Liver (tissue), 9 donors: Measurements from ENCODE around the gene ZMPSTE24. TPM values are rescaled to one million over a fixed set of nuclear protein-coding genes. Genes with fewer than 3 reads are reported as not detected.

Source experiments
- DNase-seq: peaks from one replicate; pipeline ENCODE4 v3.0.0-alpha.2; 2017; ENCODE audit warnings: low spot score
- H3K27ac ChIP-seq, 2 donors: one replicate each; pipeline ENCODE4 v1.7.0; 2013; ENCODE audit warnings: inconsistent platforms in 2 of 2, low read length in 2 of 2, control low read depth in 1 of 2, low read depth in 1 of 2, mild to moderate bottlenecking in 1 of 2
- H3K27me3 ChIP-seq, 4 donors: one replicate each; pipeline versions ENCODE4 v1.6.1 to v1.7.0; 2013; ENCODE audit warnings: low read length in 3 of 4, inconsistent platforms in 1 of 4, mild to moderate bottlenecking in 1 of 4, moderate library complexity in 1 of 4; ENCODE audit not compliant: control insufficient read depth in 4 of 4, insufficient read depth in 4 of 4
- H3K36me3 ChIP-seq, 4 donors: one replicate each; pipeline versions ENCODE4 v1.6.1 to v1.7.0; 2013; ENCODE audit warnings: low read length in 3 of 4, mild to moderate bottlenecking in 3 of 4, low read depth in 1 of 4, moderate library complexity in 1 of 4; ENCODE audit not compliant: control insufficient read depth in 4 of 4, insufficient read depth in 3 of 4
- H3K4me1 ChIP-seq, 4 donors: one replicate each; pipeline versions ENCODE4 v1.6.1 to v1.7.0; 2013; ENCODE audit warnings: low read length in 3 of 4, mild to moderate bottlenecking in 3 of 4, moderate library complexity in 1 of 4; ENCODE audit not compliant: control insufficient read depth in 4 of 4, insufficient read depth in 4 of 4
- H3K4me3 ChIP-seq, 3 donors: one replicate each; pipeline versions ENCODE4 v1.6.1 to v1.7.0; 2013; ENCODE audit warnings: low read length in 3 of 3, control low read depth in 1 of 3, low read depth in 1 of 3, mild to moderate bottlenecking in 1 of 3
- H3K9ac ChIP-seq, 2 donors: one replicate each; pipeline ENCODE4 v1.7.0; 2013; ENCODE audit warnings: low read length in 2 of 2, mild to moderate bottlenecking in 2 of 2, moderate library complexity in 2 of 2, control low read depth in 1 of 2, low read depth in 1 of 2
- H3K9me3 ChIP-seq, 4 donors: one replicate each; pipeline versions ENCODE4 v1.6.1 to v1.7.0; 2013; ENCODE audit warnings: low read length in 3 of 4; ENCODE audit not compliant: control insufficient read depth in 4 of 4
- EGR1 ChIP-seq, 2 donors: IDR thresholded peaks; 2 replicates each; pipeline ENCODE4 v1.6.1; 2016 to 2018; ENCODE audit warnings: antibody characterized with exemption in 2 of 2, low read depth in 2 of 2
- FOXA1 ChIP-seq: IDR thresholded peaks from 2 replicates; pipeline ENCODE4 v1.6.1; 2016; ENCODE audit warnings: antibody characterized with exemption
- FOXA2 ChIP-seq: IDR thresholded peaks from 2 replicates; pipeline ENCODE4 v1.6.1; 2016; ENCODE audit warnings: antibody characterized with exemption
- GABPA ChIP-seq, 2 donors: IDR thresholded peaks in 1 of 2; conservative IDR thresholded peaks in 1 of 2; 2 replicates each; pipeline ENCODE4 v1.6.1; 2016; ENCODE audit warnings: antibody characterized with exemption in 2 of 2, mild to moderate bottlenecking in 1 of 2, moderate library complexity in 1 of 2
- HNF4A ChIP-seq, 2 donors: conservative IDR thresholded peaks; 2 replicates each; pipeline ENCODE4 v1.6.1; 2016; ENCODE audit warnings: antibody characterized with exemption in 2 of 2, mild to moderate bottlenecking in 2 of 2
- HNF4G ChIP-seq: IDR thresholded peaks from 2 replicates; pipeline ENCODE4 v1.6.1; 2016; ENCODE audit warnings: antibody characterized with exemption
- JUND ChIP-seq, 2 donors: IDR thresholded peaks; 2 replicates each; pipeline ENCODE4 v1.6.1; 2016; ENCODE audit warnings: antibody characterized with exemption in 2 of 2
- NR2F2 ChIP-seq: IDR thresholded peaks from 2 replicates; pipeline ENCODE4 v1.6.1; 2016; ENCODE audit warnings: antibody characterized with exemption
- RAD21 ChIP-seq, 2 donors: IDR thresholded peaks; 2 replicates each; pipeline ENCODE4 v1.6.1; 2016; ENCODE audit warnings: antibody characterized with exemption in 2 of 2, mild to moderate bottlenecking in 2 of 2
- RXRA ChIP-seq, 2 donors: IDR thresholded peaks; 2 replicates each; pipeline ENCODE4 v1.6.1; 2017 to 2018; ENCODE audit warnings: antibody characterized with exemption in 2 of 2, mild to moderate bottlenecking in 1 of 2
- SP1 ChIP-seq: IDR thresholded peaks from 2 replicates; pipeline ENCODE4 v1.6.1; 2018; ENCODE audit warnings: antibody characterized with exemption, mild to moderate bottlenecking
- TAF1 ChIP-seq: conservative IDR thresholded peaks from 2 replicates; pipeline ENCODE4 v1.6.1; 2016; ENCODE audit warnings: antibody characterized with exemption, mild to moderate bottlenecking
- YY1 ChIP-seq: IDR thresholded peaks from 2 replicates; pipeline ENCODE4 v1.6.1; 2016; ENCODE audit warnings: antibody characterized with exemption, mild to moderate bottlenecking
- WGBS: extraction: QIAGEN DNeasy Blood & Tissue Kit; methylation state at CpG from one replicate; pipeline ENCODE4 v1.1.7; 2013; 5-methylcytosine and 5-hydroxymethylcytosine counted together
- polyA plus RNA-seq, 2 donors: library from polyadenylated mRNA; stranded (reverse) in 1 of 2; unstranded in 1 of 2; fragments of 200-250 nt in 1 of 2; fragments of >200 nt in 1 of 2; fragmentation: Nextera tagmentation in 1 of 2; extraction: Ambion mirVana in 1 of 2; gene quantifications; one replicate each; pipeline versions ENCODE4 v1.2.1 to v1.2.3, GENCODE V29; 2013 to 2015
- total RNA-seq, 2 donors: library from RNA; depleted of rRNA; stranded (reverse); fragments of >200 nt; gene quantifications; one replicate each; pipeline ENCODE4 v1.2.3, GENCODE V29; 2014
- TF ChIP-seq, protein P1 (sequence below): fragments of 150-350 bp; IDR thresholded peaks from 2 replicates; pipeline ENCODE4 v1.5.1; 2017; ENCODE audit warnings: improper control_type of control experiment, low read depth, low read length; ENCODE audit not compliant: missing input control
- TF ChIP-seq, protein P2 (sequence below): IDR thresholded peaks from 2 replicates; pipeline ENCODE4 v1.6.1; 2016; ENCODE audit warnings: antibody characterized with exemption
- TF ChIP-seq, protein P3 (sequence below): IDR thresholded peaks from 2 replicates; pipeline ENCODE4 v1.6.1; 2016; ENCODE audit warnings: antibody characterized with exemption
- TF ChIP-seq, protein P4 (sequence below): IDR thresholded peaks from 2 replicates; pipeline ENCODE4 v1.6.1; 2016; ENCODE audit warnings: antibody characterized with exemption, mild to moderate bottlenecking
- TF ChIP-seq, protein P5 (sequence below): IDR thresholded peaks from 2 replicates; pipeline ENCODE4 v1.6.1; 2016; ENCODE audit warnings: antibody characterized with exemption
- donor health status: healthy.
- donor health status: healthy.
- donor health status: healthy.
- donor health status: healthy.
- donor health status: healthy.

Gene ZMPSTE24
- total and polyA plus RNA-seq, 4 donors, result 17.3 to 40.1 (median 22.6) TPM

DNA sequence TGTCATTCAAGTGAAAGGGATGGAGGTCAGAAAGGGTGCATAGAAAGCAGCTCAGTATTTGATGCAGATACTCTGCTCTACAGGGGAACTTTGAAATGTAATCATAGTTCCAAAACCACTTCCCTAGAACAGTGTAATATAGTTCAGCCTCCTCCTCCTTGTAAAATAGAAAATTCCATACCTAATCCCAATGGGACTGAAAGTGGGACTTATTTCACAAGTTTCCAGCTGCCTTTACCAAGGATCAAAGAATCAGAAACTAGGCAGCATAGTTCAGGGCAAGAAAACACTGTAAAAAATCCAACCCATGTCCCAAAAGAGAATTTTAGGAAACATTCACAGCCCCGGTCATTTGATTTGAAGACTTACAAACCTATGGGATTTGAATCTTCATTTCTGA, 18.4 kb upstream of the ZMPSTE24 start:
- Histone ChIP-seq H3K4me1 (no peaks in the 10 kb centered on the region), H3K27ac (no peak overlapping the region), H3K27me3 (no peaks in the 10 kb centered on the region), H3K36me3 (peaks cover 0 to 30% (median 17%) of the 10 kb centered on the region in 4 donors), H3K4me3 (no peak overlapping the region), H3K9me3 (no peaks in the 10 kb centered on the region), H3K9ac (no peak overlapping the region)
- WGBS, result 100% methylated on average over 1 of the region's 1 CpG
- no peak for DNase-seq
- TF ChIP-seq, protein P1, sequence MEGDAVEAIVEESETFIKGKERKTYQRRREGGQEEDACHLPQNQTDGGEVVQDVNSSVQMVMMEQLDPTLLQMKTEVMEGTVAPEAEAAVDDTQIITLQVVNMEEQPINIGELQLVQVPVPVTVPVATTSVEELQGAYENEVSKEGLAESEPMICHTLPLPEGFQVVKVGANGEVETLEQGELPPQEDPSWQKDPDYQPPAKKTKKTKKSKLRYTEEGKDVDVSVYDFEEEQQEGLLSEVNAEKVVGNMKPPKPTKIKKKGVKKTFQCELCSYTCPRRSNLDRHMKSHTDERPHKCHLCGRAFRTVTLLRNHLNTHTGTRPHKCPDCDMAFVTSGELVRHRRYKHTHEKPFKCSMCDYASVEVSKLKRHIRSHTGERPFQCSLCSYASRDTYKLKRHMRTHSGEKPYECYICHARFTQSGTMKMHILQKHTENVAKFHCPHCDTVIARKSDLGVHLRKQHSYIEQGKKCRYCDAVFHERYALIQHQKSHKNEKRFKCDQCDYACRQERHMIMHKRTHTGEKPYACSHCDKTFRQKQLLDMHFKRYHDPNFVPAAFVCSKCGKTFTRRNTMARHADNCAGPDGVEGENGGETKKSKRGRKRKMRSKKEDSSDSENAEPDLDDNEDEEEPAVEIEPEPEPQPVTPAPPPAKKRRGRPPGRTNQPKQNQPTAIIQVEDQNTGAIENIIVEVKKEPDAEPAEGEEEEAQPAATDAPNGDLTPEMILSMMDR, result no peak
- no peak for TF ChIP-seq NR2F2
- no peak for TF ChIP-seq HNF4A (conservative IDR thresholded peaks at IDR 0.05)
- TF ChIP-seq, protein P2, sequence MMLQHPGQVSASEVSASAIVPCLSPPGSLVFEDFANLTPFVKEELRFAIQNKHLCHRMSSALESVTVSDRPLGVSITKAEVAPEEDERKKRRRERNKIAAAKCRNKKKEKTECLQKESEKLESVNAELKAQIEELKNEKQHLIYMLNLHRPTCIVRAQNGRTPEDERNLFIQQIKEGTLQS, result no peak
- TF ChIP-seq, protein P3, sequence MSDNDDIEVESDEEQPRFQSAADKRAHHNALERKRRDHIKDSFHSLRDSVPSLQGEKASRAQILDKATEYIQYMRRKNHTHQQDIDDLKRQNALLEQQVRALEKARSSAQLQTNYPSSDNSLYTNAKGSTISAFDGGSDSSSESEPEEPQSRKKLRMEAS, result no peak
- no peak for TF ChIP-seq GABPA (IDR thresholded peaks at IDR 0.05 in 1 of 2, conservative IDR thresholded peaks at IDR 0.05 in 1 of 2)
- TF ChIP-seq, protein P4, sequence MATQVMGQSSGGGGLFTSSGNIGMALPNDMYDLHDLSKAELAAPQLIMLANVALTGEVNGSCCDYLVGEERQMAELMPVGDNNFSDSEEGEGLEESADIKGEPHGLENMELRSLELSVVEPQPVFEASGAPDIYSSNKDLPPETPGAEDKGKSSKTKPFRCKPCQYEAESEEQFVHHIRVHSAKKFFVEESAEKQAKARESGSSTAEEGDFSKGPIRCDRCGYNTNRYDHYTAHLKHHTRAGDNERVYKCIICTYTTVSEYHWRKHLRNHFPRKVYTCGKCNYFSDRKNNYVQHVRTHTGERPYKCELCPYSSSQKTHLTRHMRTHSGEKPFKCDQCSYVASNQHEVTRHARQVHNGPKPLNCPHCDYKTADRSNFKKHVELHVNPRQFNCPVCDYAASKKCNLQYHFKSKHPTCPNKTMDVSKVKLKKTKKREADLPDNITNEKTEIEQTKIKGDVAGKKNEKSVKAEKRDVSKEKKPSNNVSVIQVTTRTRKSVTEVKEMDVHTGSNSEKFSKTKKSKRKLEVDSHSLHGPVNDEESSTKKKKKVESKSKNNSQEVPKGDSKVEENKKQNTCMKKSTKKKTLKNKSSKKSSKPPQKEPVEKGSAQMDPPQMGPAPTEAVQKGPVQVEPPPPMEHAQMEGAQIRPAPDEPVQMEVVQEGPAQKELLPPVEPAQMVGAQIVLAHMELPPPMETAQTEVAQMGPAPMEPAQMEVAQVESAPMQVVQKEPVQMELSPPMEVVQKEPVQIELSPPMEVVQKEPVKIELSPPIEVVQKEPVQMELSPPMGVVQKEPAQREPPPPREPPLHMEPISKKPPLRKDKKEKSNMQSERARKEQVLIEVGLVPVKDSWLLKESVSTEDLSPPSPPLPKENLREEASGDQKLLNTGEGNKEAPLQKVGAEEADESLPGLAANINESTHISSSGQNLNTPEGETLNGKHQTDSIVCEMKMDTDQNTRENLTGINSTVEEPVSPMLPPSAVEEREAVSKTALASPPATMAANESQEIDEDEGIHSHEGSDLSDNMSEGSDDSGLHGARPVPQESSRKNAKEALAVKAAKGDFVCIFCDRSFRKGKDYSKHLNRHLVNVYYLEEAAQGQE, result no peak
- TF ChIP-seq TAF1, result no peak
- TF ChIP-seq JUND (IDR thresholded peaks at IDR 0.05), result no peak
- TF ChIP-seq YY1, result no peak
- TF ChIP-seq, protein P5, sequence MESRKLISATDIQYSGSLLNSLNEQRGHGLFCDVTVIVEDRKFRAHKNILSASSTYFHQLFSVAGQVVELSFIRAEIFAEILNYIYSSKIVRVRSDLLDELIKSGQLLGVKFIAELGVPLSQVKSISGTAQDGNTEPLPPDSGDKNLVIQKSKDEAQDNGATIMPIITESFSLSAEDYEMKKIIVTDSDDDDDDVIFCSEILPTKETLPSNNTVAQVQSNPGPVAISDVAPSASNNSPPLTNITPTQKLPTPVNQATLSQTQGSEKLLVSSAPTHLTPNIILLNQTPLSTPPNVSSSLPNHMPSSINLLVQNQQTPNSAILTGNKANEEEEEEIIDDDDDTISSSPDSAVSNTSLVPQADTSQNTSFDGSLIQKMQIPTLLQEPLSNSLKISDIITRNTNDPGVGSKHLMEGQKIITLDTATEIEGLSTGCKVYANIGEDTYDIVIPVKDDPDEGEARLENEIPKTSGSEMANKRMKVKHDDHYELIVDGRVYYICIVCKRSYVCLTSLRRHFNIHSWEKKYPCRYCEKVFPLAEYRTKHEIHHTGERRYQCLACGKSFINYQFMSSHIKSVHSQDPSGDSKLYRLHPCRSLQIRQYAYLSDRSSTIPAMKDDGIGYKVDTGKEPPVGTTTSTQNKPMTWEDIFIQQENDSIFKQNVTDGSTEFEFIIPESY, result no peak
- TF ChIP-seq RAD21 (IDR thresholded peaks at IDR 0.05), result no peak
- TF ChIP-seq SP1, result no peak
- TF ChIP-seq HNF4G, result no peak
- TF ChIP-seq FOXA2, result no peak
- no peak for TF ChIP-seq FOXA1
- no peak for TF ChIP-seq EGR1 (IDR thresholded peaks at IDR 0.05; ENCODE audit: low read depth in 2 of 2)

DNA sequence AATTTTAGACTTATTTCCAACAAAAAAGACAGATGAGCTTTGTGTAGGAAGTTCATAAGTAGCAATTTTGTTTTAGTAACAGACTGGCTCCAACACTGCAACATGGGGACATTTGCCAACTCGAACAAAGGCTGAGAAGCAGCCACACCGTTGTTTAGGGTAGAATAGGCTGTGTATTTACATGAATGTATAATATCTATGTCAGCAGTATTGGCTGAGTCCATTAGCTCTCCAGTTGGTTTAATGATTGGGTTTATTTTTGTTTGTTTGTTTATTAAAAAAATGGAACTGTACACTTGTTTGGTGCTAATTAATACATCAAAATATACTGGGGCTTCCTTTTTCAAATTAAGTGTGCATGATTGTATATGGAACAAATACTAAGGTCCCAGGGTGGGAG, 17.6 kb upstream of the ZMPSTE24 start:
- 97% methylated on average over 2 of the region's 2 CpGs for WGBS
- no peaks in the 10 kb centered on the region for H3K4me1 ChIP-seq

More for the DNA sequence above, 17.6 kb upstream of the ZMPSTE24 start:
- no peaks in the 10 kb centered on the region for H3K27me3 ChIP-seq
- H3K27ac ChIP-seq, result no peak overlapping the region
- TF ChIP-seq SP1, result no peak
- no peak for TF ChIP-seq RXRA (IDR thresholded peaks at IDR 0.05)
- TF ChIP-seq YY1, result no peak
- no peak for TF ChIP-seq TAF1
- no peak for TF ChIP-seq FOXA1
- no peak for TF ChIP-seq EGR1 (IDR thresholded peaks at IDR 0.05; ENCODE audit: low read depth in 2 of 2)
- TF ChIP-seq, protein P1, result no peak
- no peak for TF ChIP-seq FOXA2
- TF ChIP-seq, protein P2, result no peak
- TF ChIP-seq GABPA (IDR thresholded peaks at IDR 0.05 in 1 of 2, conservative IDR thresholded peaks at IDR 0.05 in 1 of 2), result no peak
- no peak for TF ChIP-seq HNF4A (conservative IDR thresholded peaks at IDR 0.05)
- TF ChIP-seq, protein P5, result no peak
- TF ChIP-seq NR2F2, result no peak
- TF ChIP-seq, protein P3, result no peak
- no peak for TF ChIP-seq JUND (IDR thresholded peaks at IDR 0.05)
- TF ChIP-seq RAD21 (IDR thresholded peaks at IDR 0.05), result no peak
- H3K4me3 ChIP-seq, result no peak overlapping the region
- H3K36me3 ChIP-seq, result peaks cover 0 to 27% (median 16%) of the 10 kb centered on the region in 4 donors
- no peak overlapping the region for H3K9ac ChIP-seq
- no peaks in the 10 kb centered on the region for H3K9me3 ChIP-seq
- no peak for DNase-seq
